ENCODE data around the gene PTN. TPM values are rescaled to one million over a fixed set of nuclear protein-coding genes. Genes with fewer than 3 reads are reported as not detected.
"Not testable (repeated sequence)": the region's sequence is repeated elsewhere in the genome, so short reads cannot be mapped to it uniquely, and the experiment has no call there.

PTN gene
- polyA plus RNA-seq, 1 donor from 2014 or later, result not detected

- Mint-ChIP-seq H3K4me1 (no peaks in the 10 kb centered on the region), H3K27me3 (no peaks in the 10 kb centered on the region), H3K9me3 (peaks cover 1 to 16% (median 8%) of the 10 kb centered on the region in 3 donors), H3K27ac (no peak overlapping the region), H3K36me3 (no peaks in the 10 kb centered on the region), H3K4me3 (no peak overlapping the region)
Measured at GRCh38 chr7:137203351-137203750, 140.2 kb downstream of the PTN start.

- Mint-ChIP-seq H3K4me1 (no peaks in the 10 kb centered on the region), H3K4me3 (no peak overlapping the region), H3K27ac (no peak overlapping the region), H3K27me3 (no peaks in the 10 kb centered on the region), H3K36me3 (no peaks in the 10 kb centered on the region), H3K9me3 (peaks cover 0 to 7% (median 0%) of the 10 kb centered on the region in 3 donors)
Measured at GRCh38 chr7:137196648-137197047, 146.9 kb downstream of the PTN start.

GRCh38 chr7:137195996-137196395, 147.5 kb downstream of the PTN start:
- H3K4me1 Mint-ChIP-seq, result no peaks in the 10 kb centered on the region
- peaks cover 0 to 7% (median 0%) of the 10 kb centered on the region in 3 donors for H3K9me3 Mint-ChIP-seq
- no peak overlapping the region for H3K4me3 Mint-ChIP-seq

GRCh38 chr7:137181619-137182018, 161.9 kb downstream of the PTN start:
- H3K36me3 Mint-ChIP-seq, H3K27me3 Mint-ChIP-seq, H3K4me1 Mint-ChIP-seq, H3K4me3 Mint-ChIP-seq, H3K27ac Mint-ChIP-seq, H3K9me3 Mint-ChIP-seq: not testable (repeated sequence)

More at GRCh38 chr7:137195996-137196395, 147.5 kb downstream of the PTN start:
- no peaks in the 10 kb centered on the region for H3K36me3 Mint-ChIP-seq
- H3K27ac Mint-ChIP-seq, result no peak overlapping the region
- no peaks in the 10 kb centered on the region for H3K27me3 Mint-ChIP-seq

All from IgD-negative memory B cell (primary cell).